ENCODE data around the gene KNL1. TPM values are rescaled to one million over a fixed set of nuclear protein-coding genes. Genes with fewer than 3 reads are reported as not detected.

The KNL1 gene
- total RNA-seq, 1 donor from 2014 or later: 0.96 TPM

DNA sequence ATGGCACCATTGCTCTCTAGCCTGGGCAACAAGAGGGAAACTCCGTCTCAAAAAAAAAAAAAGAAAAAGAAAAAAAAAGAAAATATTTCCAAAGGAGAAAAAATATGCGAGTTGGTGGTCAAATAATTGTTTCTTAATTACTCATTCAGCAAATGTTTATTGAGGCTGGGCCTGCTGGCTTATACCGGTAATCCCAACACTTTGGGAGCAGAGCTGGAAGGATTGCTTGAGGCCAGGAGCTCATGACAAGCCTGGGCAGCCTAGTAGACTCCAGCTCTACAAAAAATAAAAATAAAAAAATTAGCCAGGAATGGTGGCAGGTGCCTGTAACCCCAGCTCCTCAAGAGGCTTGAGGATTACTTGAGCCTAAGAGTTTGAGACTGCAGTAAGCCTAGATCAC lies 4.1 kb downstream of the KNL1 start:
- Histone ChIP-seq H3K9me3 (replicated peaks) (no peaks in the 10 kb centered on the region), H3K27ac (replicated peaks) (no peak overlapping the region), H3K4me3 (no peak overlapping the region), H3K36me3 (no peaks in the 10 kb centered on the region), H3K27me3 (ENCODE audit: low read depth) (no peaks in the 10 kb centered on the region), H3K4me1 (peaks cover 14% of the 10 kb centered on the region)
- TF ChIP-seq, protein P1, sequence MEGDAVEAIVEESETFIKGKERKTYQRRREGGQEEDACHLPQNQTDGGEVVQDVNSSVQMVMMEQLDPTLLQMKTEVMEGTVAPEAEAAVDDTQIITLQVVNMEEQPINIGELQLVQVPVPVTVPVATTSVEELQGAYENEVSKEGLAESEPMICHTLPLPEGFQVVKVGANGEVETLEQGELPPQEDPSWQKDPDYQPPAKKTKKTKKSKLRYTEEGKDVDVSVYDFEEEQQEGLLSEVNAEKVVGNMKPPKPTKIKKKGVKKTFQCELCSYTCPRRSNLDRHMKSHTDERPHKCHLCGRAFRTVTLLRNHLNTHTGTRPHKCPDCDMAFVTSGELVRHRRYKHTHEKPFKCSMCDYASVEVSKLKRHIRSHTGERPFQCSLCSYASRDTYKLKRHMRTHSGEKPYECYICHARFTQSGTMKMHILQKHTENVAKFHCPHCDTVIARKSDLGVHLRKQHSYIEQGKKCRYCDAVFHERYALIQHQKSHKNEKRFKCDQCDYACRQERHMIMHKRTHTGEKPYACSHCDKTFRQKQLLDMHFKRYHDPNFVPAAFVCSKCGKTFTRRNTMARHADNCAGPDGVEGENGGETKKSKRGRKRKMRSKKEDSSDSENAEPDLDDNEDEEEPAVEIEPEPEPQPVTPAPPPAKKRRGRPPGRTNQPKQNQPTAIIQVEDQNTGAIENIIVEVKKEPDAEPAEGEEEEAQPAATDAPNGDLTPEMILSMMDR (IDR thresholded peaks at IDR 0.05; ENCODE audit: borderline replicate concordance): no peak
- intact Hi-C loops (cut with micrococcal nuclease): no loop called here
- DNase-seq: no peak

DNA sequence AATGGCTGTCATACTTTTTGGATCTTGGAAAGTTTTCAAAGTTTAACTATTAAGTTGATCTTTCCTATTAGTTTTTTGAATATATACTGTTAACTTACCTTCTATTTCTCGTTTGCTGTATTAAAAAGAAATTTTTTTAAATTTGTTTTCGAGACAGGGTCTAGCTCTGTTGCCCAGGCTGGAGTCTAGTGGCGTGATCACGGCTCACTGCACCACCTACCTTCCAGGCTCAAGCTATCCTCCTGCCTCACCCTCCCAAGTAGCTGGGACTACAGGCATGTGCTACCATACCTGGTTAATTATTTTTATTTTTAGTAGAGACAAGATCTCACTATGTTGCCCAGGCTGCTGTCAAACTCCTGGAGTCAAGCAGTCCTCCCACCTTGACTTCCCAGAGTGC lies 4.6 kb downstream of the KNL1 start:
- Histone ChIP-seq H3K4me3 (no peak overlapping the region), H3K27ac (replicated peaks) (no peak overlapping the region), H3K4me1 (peaks cover 14% of the 10 kb centered on the region), H3K27me3 (ENCODE audit: low read depth) (no peaks in the 10 kb centered on the region), H3K36me3 (no peaks in the 10 kb centered on the region), H3K9me3 (replicated peaks) (no peaks in the 10 kb centered on the region)
- TF ChIP-seq, protein P1 (IDR thresholded peaks at IDR 0.05; ENCODE audit: borderline replicate concordance): no peak
- intact Hi-C loops (cut with micrococcal nuclease): no loop called here
- DNase-seq: no peak

DNA sequence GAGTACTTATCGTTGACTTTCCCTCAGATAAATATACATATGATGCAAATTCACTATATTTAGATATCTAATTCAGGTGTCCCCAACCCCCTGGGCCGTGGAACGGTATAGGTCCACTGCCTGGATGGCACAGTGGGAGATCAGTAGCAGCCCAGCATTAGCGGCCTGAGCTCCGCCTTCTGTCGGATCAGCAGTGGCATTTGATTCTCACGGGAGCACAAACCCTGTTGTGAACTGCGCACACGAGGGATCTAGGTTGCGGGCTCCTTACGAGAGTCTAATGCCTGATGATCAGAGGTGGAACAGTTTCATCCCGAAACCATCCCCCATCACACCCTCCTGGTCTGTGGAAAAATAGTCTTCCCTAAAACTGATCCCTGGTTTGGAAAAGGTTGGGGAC lies 6.9 kb downstream of the KNL1 start:
- no peaks in the 10 kb centered on the region for H3K27me3 ChIP-seq (ENCODE audit: low read depth)
- H3K36me3 ChIP-seq: no peaks in the 10 kb centered on the region
- no peaks in the 10 kb centered on the region for H3K9me3 ChIP-seq (replicated peaks)
- H3K4me3 ChIP-seq: no peak overlapping the region
- no peak for DNase-seq
- no peak overlapping the region for H3K27ac ChIP-seq (replicated peaks)
- H3K4me1 ChIP-seq: no peaks in the 10 kb centered on the region
- TF ChIP-seq, protein P1 (IDR thresholded peaks at IDR 0.05; ENCODE audit: borderline replicate concordance): no peak
- intact Hi-C loops (cut with micrococcal nuclease): no loop called here

DNA sequence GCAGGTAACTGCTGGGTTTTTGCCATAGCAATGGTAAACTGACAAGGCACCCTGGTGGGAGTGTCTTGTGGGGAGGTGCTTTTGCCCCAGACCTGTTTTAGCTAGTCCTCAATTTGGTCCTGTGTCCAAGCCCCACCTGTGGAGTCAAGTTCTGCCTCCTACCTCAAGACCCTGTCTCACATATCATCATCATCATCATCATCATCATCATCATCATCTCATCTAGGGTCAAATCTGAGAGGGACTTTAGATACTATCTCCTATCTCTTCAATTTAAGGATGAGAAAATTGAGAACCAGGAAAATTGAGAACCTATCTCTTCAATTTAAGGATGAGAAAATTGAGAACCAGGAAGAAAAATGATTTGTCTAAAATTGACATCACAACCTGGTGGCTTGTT lies 9.9 kb downstream of the KNL1 start:
- H3K9me3 ChIP-seq (replicated peaks): no peaks in the 10 kb centered on the region
- TF ChIP-seq, protein P1 (IDR thresholded peaks at IDR 0.05; ENCODE audit: borderline replicate concordance): no peak
- intact Hi-C loops (cut with micrococcal nuclease): no loop called here

DNA sequence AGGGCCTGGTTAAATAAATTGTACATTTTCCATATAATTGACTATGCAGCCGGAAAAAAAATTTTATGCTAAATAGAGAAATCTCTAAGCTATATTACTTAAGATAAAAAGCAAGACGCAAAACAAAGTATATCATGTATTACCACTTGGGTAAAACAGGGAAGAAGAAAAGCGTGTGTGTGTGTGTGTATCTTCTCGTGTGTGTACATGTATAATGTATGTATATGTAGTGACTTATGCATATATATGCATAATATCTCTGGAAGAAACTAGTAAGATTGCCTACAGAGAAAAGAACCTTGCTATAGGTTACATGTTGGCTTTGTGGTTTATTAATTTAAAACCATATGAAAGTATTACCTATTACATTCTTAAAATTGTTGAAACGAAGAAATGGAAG lies 19.0 kb downstream of the KNL1 start:
- Histone ChIP-seq H3K9me3 (replicated peaks) (no peaks in the 10 kb centered on the region), H3K27me3 (ENCODE audit: low read depth) (no peaks in the 10 kb centered on the region), H3K4me1 (no peaks in the 10 kb centered on the region), H3K36me3 (no peaks in the 10 kb centered on the region), H3K27ac (replicated peaks) (no peak overlapping the region), H3K4me3 (no peak overlapping the region)
- intact Hi-C loops (cut with micrococcal nuclease): no loop called here
- no peak for DNase-seq
- TF ChIP-seq, protein P1 (IDR thresholded peaks at IDR 0.05; ENCODE audit: borderline replicate concordance): no peak

More for the DNA sequence above, 9.9 kb downstream of the KNL1 start:
- H3K36me3 ChIP-seq: no peaks in the 10 kb centered on the region
- H3K4me1 ChIP-seq: no peaks in the 10 kb centered on the region
- DNase-seq: no peak
- no peak overlapping the region for H3K4me3 ChIP-seq
- no peaks in the 10 kb centered on the region for H3K27me3 ChIP-seq (ENCODE audit: low read depth)
- H3K27ac ChIP-seq (replicated peaks): no peak overlapping the region

DNA sequence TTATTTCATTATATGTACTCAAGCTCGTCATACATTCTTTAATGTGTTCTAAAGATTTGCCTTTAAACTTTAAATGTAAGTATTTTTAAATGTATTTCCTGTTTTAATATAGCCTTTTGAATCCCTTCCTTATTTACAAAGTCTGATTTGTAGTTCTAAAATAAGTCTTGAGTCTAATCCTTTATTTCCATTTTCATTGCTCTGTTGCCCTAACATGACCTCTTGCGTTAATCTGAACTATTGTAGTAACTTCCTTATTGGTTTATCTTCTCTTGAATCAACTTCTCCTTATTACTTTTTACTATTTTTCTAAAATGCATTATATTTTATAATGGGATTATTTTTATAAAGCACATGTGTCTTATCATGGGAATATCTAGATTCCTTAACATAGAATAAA lies 24.0 kb downstream of the KNL1 start:
- Histone ChIP-seq H3K27me3 (ENCODE audit: low read depth) (no peaks in the 10 kb centered on the region), H3K36me3 (no peaks in the 10 kb centered on the region), H3K9me3 (replicated peaks) (no peaks in the 10 kb centered on the region), H3K4me3 (no peak overlapping the region), H3K27ac (replicated peaks) (no peak overlapping the region), H3K4me1 (no peaks in the 10 kb centered on the region)
- intact Hi-C loops (cut with micrococcal nuclease): no loop called here
- TF ChIP-seq, protein P1 (IDR thresholded peaks at IDR 0.05; ENCODE audit: borderline replicate concordance): no peak
- no peak for DNase-seq

Measured in left ventricle myocardium inferior (tissue), 1 donor.